GM12874 (cell line): ENCODE measurements around the gene NABP2.
A peak's percentile ranks its signal among the peaks of the same experiment; 100 is the strongest.

Experiments used
- TF ChIP-seq, protein P1 (sequence below): IDR thresholded peaks from 2 replicates; pipeline ENCODE4 v1.5.1; 2011; ENCODE audit warnings: low read depth, mild to moderate bottlenecking, control low read depth, low read length, moderate library complexity; ENCODE audit not compliant: insufficient read depth

Gene NABP2

DNA sequence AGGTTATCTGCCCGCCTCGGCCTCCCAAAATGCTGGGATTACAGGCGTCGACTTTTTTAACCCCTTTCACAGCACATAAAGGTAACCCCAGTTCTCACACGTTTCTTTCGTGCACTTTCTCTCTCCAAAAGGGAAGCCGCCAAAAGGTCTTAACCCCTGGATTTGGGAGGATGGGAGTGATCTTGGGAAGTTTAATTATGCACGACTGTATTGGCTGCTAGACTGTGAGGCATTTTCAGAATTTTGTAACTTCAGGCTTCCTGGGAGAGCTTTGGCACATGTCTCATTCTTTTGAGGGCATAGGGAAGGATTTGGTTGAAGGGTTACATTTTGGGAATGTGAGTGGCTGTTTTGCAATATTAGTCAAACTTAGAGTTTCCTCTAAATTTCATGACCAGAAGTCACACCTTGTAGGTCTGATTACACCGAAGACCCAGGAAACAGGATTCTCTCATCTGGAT lies 33.4 kb upstream of the NABP2 start:
- TF ChIP-seq, protein P1, sequence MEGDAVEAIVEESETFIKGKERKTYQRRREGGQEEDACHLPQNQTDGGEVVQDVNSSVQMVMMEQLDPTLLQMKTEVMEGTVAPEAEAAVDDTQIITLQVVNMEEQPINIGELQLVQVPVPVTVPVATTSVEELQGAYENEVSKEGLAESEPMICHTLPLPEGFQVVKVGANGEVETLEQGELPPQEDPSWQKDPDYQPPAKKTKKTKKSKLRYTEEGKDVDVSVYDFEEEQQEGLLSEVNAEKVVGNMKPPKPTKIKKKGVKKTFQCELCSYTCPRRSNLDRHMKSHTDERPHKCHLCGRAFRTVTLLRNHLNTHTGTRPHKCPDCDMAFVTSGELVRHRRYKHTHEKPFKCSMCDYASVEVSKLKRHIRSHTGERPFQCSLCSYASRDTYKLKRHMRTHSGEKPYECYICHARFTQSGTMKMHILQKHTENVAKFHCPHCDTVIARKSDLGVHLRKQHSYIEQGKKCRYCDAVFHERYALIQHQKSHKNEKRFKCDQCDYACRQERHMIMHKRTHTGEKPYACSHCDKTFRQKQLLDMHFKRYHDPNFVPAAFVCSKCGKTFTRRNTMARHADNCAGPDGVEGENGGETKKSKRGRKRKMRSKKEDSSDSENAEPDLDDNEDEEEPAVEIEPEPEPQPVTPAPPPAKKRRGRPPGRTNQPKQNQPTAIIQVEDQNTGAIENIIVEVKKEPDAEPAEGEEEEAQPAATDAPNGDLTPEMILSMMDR = no peak

DNA sequence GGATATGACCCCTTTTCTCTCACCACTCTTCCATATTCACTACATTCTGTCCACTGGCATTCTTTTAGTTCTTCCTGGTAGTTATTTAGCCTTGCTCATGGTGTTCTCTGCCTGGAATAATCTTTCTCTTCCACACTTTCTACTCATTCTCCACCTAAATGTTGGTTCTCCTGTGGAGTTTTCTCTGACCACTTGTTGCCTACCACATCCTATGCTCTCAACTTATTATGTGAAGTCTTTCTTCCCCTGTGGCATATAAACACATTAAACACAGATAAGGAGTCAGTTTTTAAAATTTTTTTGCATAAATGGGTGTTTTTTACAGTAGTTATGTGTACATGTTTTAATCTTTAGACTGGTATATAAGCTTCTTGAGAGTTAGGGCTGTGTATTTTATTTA lies 31.6 kb upstream of the NABP2 start:
- TF ChIP-seq, protein P1 = no peak

DNA sequence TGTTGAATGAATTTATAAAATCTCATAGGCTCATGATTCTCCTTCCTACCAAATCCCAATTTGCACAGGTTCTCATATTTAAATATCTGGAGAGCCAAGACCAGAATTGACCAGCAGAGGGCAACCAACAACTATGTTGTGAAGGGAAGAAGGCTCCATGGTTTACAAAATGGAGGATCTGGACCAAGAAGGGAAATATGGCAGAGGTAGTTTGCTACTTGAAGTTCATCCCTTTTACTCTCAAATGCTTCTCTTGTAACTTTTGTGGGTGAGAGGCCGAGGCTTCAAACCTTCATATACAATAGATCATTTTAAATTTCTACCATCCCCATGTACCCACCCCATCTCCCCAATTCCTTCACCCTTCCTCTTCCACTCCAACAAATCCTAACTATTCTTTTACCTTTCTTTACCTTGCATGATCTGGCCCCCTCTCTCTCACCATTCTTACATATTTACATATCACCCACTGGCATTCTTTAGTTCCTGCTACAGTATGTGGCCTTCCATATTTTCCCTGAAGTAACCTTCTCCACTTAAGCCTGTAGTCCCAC lies 31.0 kb upstream of the NABP2 start:
- TF ChIP-seq, protein P1 = peak; percentile 55; the same call in 1 of the 2 replicates

DNA sequence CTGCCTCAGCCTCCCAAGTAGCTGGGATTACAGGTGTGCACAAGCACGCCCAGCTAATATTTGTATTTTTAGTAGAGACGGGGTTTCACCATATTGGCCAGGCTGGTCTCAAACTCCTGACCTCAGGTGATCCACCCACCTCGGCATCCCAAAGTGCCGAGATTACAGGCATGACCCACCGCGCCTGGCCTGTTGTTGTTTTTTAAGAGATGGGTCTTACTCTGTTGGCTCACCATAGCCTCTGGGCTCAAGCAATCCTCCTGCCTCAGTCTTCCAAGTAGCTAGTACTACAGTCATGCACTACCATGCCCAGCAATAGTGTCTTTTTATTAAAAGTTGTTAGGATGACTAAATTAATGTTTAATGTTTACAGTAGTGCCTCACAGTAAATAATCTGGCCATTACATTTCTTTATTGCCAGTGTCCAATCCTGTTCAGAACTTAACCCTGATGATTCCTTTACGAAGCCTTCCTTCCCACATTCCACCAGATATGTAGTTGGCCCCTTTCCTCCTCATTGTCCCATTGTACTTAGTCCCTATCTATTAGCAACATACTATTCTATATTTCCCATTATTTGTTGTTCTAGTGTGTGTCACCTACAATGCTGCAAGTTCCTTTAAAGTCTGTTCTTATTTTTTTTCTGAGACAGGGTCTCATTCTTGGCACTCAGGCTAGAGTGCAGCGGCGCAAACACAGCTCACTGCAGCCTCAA lies 26.1 kb upstream of the NABP2 start:
- TF ChIP-seq, protein P1 = no peak

DNA sequence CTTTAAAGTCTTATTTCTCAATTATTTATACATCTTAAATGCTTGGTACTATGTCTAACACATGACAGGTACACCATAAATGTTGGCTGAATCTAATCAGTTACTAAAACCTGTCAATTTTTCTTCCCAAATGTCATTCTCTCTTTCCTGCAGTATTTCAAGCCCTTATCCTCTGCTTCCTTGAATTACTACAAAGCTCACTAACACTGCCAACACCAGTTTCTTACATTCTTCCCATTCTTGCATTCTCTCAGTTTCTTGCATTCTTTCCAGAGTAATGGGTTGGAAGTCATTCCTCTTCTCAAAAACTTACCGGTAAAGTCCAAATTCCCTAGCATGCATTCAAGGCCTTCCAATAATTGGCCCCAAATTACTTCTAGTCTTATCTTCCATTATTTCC lies 25.3 kb upstream of the NABP2 start:
- TF ChIP-seq, protein P1 = no peak

DNA sequence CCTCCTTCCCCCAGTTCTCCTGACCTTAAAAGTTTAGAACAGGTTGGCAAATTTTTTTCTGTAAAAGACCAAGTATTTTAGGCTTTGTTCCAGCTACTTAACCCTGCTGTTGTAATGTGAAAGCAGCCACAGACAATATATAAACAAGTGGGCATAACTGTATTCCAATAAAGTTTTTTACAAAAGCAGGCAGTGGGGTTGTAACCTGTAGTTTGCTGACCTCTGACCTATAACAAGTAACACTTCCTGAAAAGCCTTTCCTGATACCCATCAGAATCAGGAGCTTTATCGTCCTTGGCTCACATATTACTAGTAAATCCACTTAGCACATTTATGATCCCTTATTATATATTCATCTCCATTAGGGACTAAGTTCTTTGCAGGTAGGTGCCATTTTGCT lies 21.8 kb upstream of the NABP2 start:
- TF ChIP-seq, protein P1 = no peak

DNA sequence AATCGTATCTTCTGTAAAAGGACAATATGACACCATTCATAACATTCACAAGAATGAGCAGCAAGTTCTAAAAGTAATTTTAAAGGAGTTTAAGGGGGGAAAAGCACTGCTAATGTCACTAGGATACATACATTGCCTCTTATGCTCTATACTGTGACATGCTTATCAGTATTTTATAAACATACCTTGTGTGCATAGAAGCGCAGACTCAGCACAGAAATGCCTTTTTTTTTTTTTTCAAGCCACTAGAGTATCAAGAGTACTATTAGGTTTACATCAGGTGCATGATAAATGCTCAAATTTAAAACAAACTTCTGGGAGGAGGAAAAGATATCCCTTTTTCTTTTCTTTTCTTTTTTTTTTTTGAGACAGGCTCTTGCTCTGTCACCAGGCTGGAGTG lies 21.3 kb upstream of the NABP2 start:
- TF ChIP-seq, protein P1 = no peak
